GM18505 (cell line): ENCODE results near the gene PCBP4.

Experiments used
- ATAC-seq: cut with Tn5 transposase; IDR thresholded peaks from one replicate; pipeline ENCODE4 v1.9.1; 2021; ENCODE audit not compliant: unreplicated experiment
- POLR2A ChIP-seq: IDR thresholded peaks from 4 replicates; pipeline ENCODE4 v1.6.1; 2011; ENCODE audit warnings: borderline replicate concordance; ENCODE audit not compliant: insufficient read depth, insufficient read length; ENCODE audit errors: extremely low read depth

PCBP4 gene

GRCh38 chr3:51961011-51961410 is 6.2 kb downstream of the PCBP4 start:
- no peak for TF ChIP-seq POLR2A
- ATAC-seq = no peak

GRCh38 chr3:51960386-51960785 is 6.9 kb downstream of the PCBP4 start:
- no peak for ATAC-seq
- TF ChIP-seq POLR2A = no peak

- no peak for ATAC-seq
- TF ChIP-seq POLR2A = no peak
These were observed 7.6 kb downstream of the PCBP4 start for GRCh38 chr3:51959651-51960050.

GRCh38 chr3:51958603-51959521 is 8.4 kb downstream of the PCBP4 start:
- ATAC-seq = no peak
- TF ChIP-seq POLR2A = no peak

GRCh38 chr3:51957520-51958205 is 9.6 kb downstream of the PCBP4 start:
- no peak for TF ChIP-seq POLR2A
- no peak for ATAC-seq

GRCh38 chr3:51955893-51956770 is 11.1 kb downstream of the PCBP4 start:
- no peak for ATAC-seq
- no peak for TF ChIP-seq POLR2A

GRCh38 chr3:51955175-51955892 is 11.9 kb downstream of the PCBP4 start, which contains the start of gene GPR62:
Gene GPR62 (plus strand): TSS chr3:51955381. CDS start chr3:51955653, 272 bp downstream.
- no peak for ATAC-seq
- no peak for TF ChIP-seq POLR2A

GRCh38 chr3:51954713-51955112 is 12.5 kb downstream of the PCBP4 start:
- ATAC-seq = no peak
- TF ChIP-seq POLR2A = no peak

- no peak for TF ChIP-seq POLR2A
These were observed 13.1 kb downstream of the PCBP4 start for GRCh38 chr3:51954105-51954504.

GRCh38 chr3:51953445-51953844 is 13.8 kb downstream of the PCBP4 start:
- no peak for ATAC-seq
- no peak for TF ChIP-seq POLR2A

More at GRCh38 chr3:51954105-51954504, 13.1 kb downstream of the PCBP4 start:
- no peak for ATAC-seq

GRCh38 chr3:51950899-51951298 is 16.4 kb downstream of the PCBP4 start:
- no peak for TF ChIP-seq POLR2A
- no peak for ATAC-seq

- no peak for TF ChIP-seq POLR2A
- no peak for ATAC-seq
These were observed 18.1 kb downstream of the PCBP4 start for GRCh38 chr3:51949121-51949520.
